ENCODE results near the gene MC2R.

DNA sequence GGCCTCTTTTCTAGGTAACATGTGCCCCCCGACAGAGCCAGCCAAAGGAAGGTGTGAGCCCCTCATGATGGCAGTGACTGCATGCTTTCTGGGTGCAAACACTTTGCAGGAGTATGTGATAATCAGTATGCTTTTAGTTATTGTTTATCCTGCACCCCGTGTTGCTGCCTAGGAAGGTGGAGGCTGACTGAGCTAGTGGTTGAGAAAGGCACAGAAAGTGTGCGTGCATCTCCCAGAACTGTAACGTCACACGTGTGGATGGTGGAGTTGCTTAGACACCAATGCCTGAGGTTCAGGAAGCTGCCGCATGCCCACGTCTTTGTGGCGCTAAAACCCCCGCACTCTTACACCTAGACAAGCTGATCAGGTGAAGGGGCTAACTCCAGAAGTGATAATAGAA, 580 bp downstream of the MC2R start:
- TF ChIP-seq, protein P1, sequence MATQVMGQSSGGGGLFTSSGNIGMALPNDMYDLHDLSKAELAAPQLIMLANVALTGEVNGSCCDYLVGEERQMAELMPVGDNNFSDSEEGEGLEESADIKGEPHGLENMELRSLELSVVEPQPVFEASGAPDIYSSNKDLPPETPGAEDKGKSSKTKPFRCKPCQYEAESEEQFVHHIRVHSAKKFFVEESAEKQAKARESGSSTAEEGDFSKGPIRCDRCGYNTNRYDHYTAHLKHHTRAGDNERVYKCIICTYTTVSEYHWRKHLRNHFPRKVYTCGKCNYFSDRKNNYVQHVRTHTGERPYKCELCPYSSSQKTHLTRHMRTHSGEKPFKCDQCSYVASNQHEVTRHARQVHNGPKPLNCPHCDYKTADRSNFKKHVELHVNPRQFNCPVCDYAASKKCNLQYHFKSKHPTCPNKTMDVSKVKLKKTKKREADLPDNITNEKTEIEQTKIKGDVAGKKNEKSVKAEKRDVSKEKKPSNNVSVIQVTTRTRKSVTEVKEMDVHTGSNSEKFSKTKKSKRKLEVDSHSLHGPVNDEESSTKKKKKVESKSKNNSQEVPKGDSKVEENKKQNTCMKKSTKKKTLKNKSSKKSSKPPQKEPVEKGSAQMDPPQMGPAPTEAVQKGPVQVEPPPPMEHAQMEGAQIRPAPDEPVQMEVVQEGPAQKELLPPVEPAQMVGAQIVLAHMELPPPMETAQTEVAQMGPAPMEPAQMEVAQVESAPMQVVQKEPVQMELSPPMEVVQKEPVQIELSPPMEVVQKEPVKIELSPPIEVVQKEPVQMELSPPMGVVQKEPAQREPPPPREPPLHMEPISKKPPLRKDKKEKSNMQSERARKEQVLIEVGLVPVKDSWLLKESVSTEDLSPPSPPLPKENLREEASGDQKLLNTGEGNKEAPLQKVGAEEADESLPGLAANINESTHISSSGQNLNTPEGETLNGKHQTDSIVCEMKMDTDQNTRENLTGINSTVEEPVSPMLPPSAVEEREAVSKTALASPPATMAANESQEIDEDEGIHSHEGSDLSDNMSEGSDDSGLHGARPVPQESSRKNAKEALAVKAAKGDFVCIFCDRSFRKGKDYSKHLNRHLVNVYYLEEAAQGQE (IDR thresholded peaks at IDR 0.05; ENCODE audit: insufficient read depth in 1 of 2, low read depth in 2 of 2, low read length in 1 of 2), result no peak
- no peak for TF ChIP-seq CTCF (IDR thresholded peaks at IDR 0.05)
- no peak for TF ChIP-seq POLR2AphosphoS5 (IDR thresholded peaks at IDR 0.05; ENCODE audit: low read depth, low read length)
- no peak for TF ChIP-seq SIN3A (IDR thresholded peaks at IDR 0.05; ENCODE audit: borderline replicate concordance, insufficient read depth, low read depth, low read length)
- no peak for TF ChIP-seq TCF7L2 (IDR thresholded peaks at IDR 0.05; ENCODE audit: low read depth, low read length)

All from Panc1 (cell line).